SK-N-SH (cell line): ENCODE results near the gene CSNK1E. TPM values are rescaled to one million over a fixed set of nuclear protein-coding genes. Genes with fewer than 3 reads are reported as not detected.

Experiments used
- CTCF ChIA-PET: fragments of 300-600, 350-600 bp; formaldehyde crosslinking; extraction: SDS; loops from one replicate; lab custom pipeline; 2021; lab: Yijun Ruan, JAX
- POLR2A ChIA-PET: fragments of 350-600 bp; sonication (Branson Sonifier 250); formaldehyde crosslinking; extraction: SDS; loops from one replicate; lab custom pipeline; 2020; ENCODE audit warnings: antibody characterized with exemption, inconsistent platforms; lab: Yijun Ruan, JAX
- DNase-seq: peaks from one replicate; pipeline ENCODE4 v3.0.0; 2012
- H2AFZ ChIP-seq: fragments of 200-600 bp; sonication (generic); 2 replicates; pipeline ENCODE4 v1.8.1; 2016; ENCODE audit warnings: antibody characterized with exemption, mild to moderate bottlenecking, low read depth
- H3F3A ChIP-seq: fragments of 200-600 bp; sonication (generic); replicated peaks from 2 replicates; pipeline ENCODE3; 2016; ENCODE audit warnings: antibody characterized with exemption, mild to moderate bottlenecking; ENCODE audit not compliant: insufficient read depth
- H3K27ac ChIP-seq, 2 experiments: fragments of 200-500 bp in 1 of 2; fragments of 200-600 bp in 1 of 2; sonication (Bioruptor generic) in 1 of 2; sonication (generic), shearing (Covaris generic) in 1 of 2; 2 replicates each; pipeline versions ENCODE4 v1.5.1 to v1.6.1; 2014 to 2016; ENCODE audit warnings: low read depth in 2 of 2, inconsistent platforms in 1 of 2, low read length in 1 of 2, mild to moderate bottlenecking in 1 of 2, mixed read lengths in 1 of 2
- H3K27me3 ChIP-seq: fragments of 200-600 bp; sonication (generic), shearing (Covaris generic); 2 replicates; pipeline ENCODE4 v1.6.1; 2016; ENCODE audit warnings: mixed run types; ENCODE audit not compliant: insufficient read depth
- H3K36me3 ChIP-seq, 2 experiments: fragments of 200-500 bp in 1 of 2; fragments of 200-600 bp in 1 of 2; sonication (Bioruptor generic) in 1 of 2; sonication (generic) in 1 of 2; replicated peaks in 1 of 2; 2 replicates each; pipeline versions ENCODE3 to v1.5.1; 2014 to 2016; ENCODE audit warnings: low read length in 1 of 2, mild to moderate bottlenecking in 1 of 2; ENCODE audit not compliant: insufficient read depth in 2 of 2, control insufficient read depth in 1 of 2
- H3K4me1 ChIP-seq, 2 experiments: fragments of 200-500 bp in 1 of 2; fragments of 200-600 bp in 1 of 2; sonication (Bioruptor generic) in 1 of 2; sonication (generic), shearing (Covaris generic) in 1 of 2; 2 replicates each; pipeline versions ENCODE4 v1.5.1 to v1.6.1; 2014 to 2016; ENCODE audit warnings: low read depth in 1 of 2, low read length in 1 of 2, mixed run types in 1 of 2; ENCODE audit not compliant: insufficient read depth in 2 of 2, control insufficient read depth in 1 of 2
- H3K4me2 ChIP-seq: fragments of 200-600 bp; sonication (generic), shearing (Covaris generic); 2 replicates; pipeline ENCODE4 v1.6.1; 2017; ENCODE audit warnings: mixed run types
- H3K4me3 ChIP-seq, 2 experiments: fragments of 200-500 bp in 1 of 2; fragments of 200-600 bp in 1 of 2; sonication (Bioruptor generic) in 1 of 2; sonication (generic), shearing (Covaris generic) in 1 of 2; 2 replicates each; pipeline versions ENCODE4 v1.5.1 to v1.8.1; 2014 to 2016; ENCODE audit warnings: low read depth in 2 of 2, inconsistent platforms in 1 of 2, low read length in 1 of 2, mild to moderate bottlenecking in 1 of 2, mixed read lengths in 1 of 2, moderate library complexity in 1 of 2
- H3K79me2 ChIP-seq: fragments of 200-600 bp; sonication (generic); 2 replicates; pipeline ENCODE4 v1.8.1; 2017; ENCODE audit warnings: mild to moderate bottlenecking; ENCODE audit not compliant: insufficient read depth
- H3K9ac ChIP-seq: fragments of 200-600 bp; sonication (generic); 2 replicates; pipeline ENCODE4 v1.6.1; 2017; ENCODE audit warnings: mixed run types
- H3K9me2 ChIP-seq: fragments of 200-600 bp; sonication (generic); 2 replicates; pipeline ENCODE4 v1.6.1; 2017; ENCODE audit warnings: mixed run types
- H3K9me3 ChIP-seq: fragments of 200-600 bp; sonication (generic); 2 replicates; pipeline ENCODE4 v1.6.1; 2017; ENCODE audit warnings: mixed run types, mild to moderate bottlenecking, moderate library complexity
- H4K20me1 ChIP-seq: fragments of 200-600 bp; sonication (generic); 2 replicates; pipeline ENCODE4 v1.6.1; 2017; ENCODE audit warnings: mild to moderate bottlenecking, mixed run types; ENCODE audit not compliant: insufficient read depth
- CHD2 ChIP-seq: fragments of 150-350 bp; IDR thresholded peaks from 2 replicates; pipeline ENCODE4 v1.6.1; 2018; ENCODE audit warnings: low read length; ENCODE audit not compliant: partially characterized antibody
- EP300 ChIP-seq, 2 experiments: IDR thresholded peaks; 2 replicates each; pipeline versions ENCODE4 v1.4.0 to v1.6.1; 2012; ENCODE audit warnings: borderline replicate concordance in 1 of 2, low read depth in 1 of 2, low read length in 1 of 2
- EZH2phosphoT487 ChIP-seq: fragments of 200-600 bp; sonication (generic); IDR thresholded peaks from 2 replicates; pipeline ENCODE4 v1.6.1; 2017; ENCODE audit warnings: low read depth, mixed run types, mild to moderate bottlenecking, antibody characterized with exemption, moderate library complexity, borderline replicate concordance
- FOXM1 ChIP-seq: IDR thresholded peaks from 2 replicates; pipeline ENCODE4 v1.4.0; 2012; ENCODE audit warnings: low read depth, mild to moderate bottlenecking
- GABPA ChIP-seq: IDR thresholded peaks from 2 replicates; pipeline ENCODE4 v1.4.0; 2012; ENCODE audit warnings: low read depth, mild to moderate bottlenecking
- GATA2 ChIP-seq: sonication (generic); formaldehyde crosslinking; IDR thresholded peaks from 2 replicates; pipeline ENCODE4 v1.5.0; 2020; ENCODE audit warnings: mild to moderate bottlenecking, missing genetic modification reagents
- MEF2A ChIP-seq: IDR thresholded peaks from 2 replicates; pipeline ENCODE4 v1.4.0; 2012; ENCODE audit warnings: low read depth, borderline replicate concordance
- POLR2AphosphoS5 ChIP-seq: IDR thresholded peaks from 2 replicates; pipeline ENCODE4 v1.6.1; 2012; ENCODE audit warnings: low read depth, low read length
- RAD21 ChIP-seq: IDR thresholded peaks from 2 replicates; pipeline ENCODE4 v1.6.1; 2012; ENCODE audit warnings: mild to moderate bottlenecking, low read length
- RCOR1 ChIP-seq: fragments of 150-350 bp; IDR thresholded peaks from 2 replicates; pipeline ENCODE4 v1.6.1; 2017; ENCODE audit warnings: antibody characterized with exemption, low read length
- RFX5 ChIP-seq: IDR thresholded peaks from 2 replicates; pipeline ENCODE4 v1.6.1; 2012; ENCODE audit warnings: mild to moderate bottlenecking, improper control_type of control experiment, low read length
- RXRA ChIP-seq: IDR thresholded peaks from 2 replicates; pipeline ENCODE4 v1.4.0; 2012; ENCODE audit warnings: low read depth, mild to moderate bottlenecking, borderline replicate concordance
- SMC3 ChIP-seq: IDR thresholded peaks from 2 replicates; pipeline ENCODE4 v1.6.1; 2012; ENCODE audit warnings: low read depth, low read length, improper control_type of control experiment
- TAF1 ChIP-seq: IDR thresholded peaks from 2 replicates; pipeline ENCODE4 v1.6.1; 2012; ENCODE audit warnings: low read depth, mild to moderate bottlenecking, low read length, moderate library complexity, borderline replicate concordance
- TCF12 ChIP-seq: IDR thresholded peaks from 2 replicates; pipeline ENCODE4 v1.4.0; 2012
- TEAD4 ChIP-seq: IDR thresholded peaks from 2 replicates; pipeline ENCODE4 v1.4.0; 2012; ENCODE audit warnings: mild to moderate bottlenecking, borderline replicate concordance; ENCODE audit not compliant: insufficient read depth
- WGBS: methylation state at CpG from one replicate; pipeline ENCODE4 v1.1.6; 2017; ENCODE audit warnings: low lambda C conversion rate; 5-methylcytosine and 5-hydroxymethylcytosine counted together
- polyA plus RNA-seq, 3 experiments: library from polyadenylated mRNA; depleted of rRNA; stranded (reverse); fragments of >200 nt; gene quantifications; 2 replicates each; pipeline ENCODE4 v1.2.3, GENCODE V29; 2012
- TF ChIP-seq, protein P1 (sequence below): fragments of 200-600 bp; sonication (generic); IDR thresholded peaks from 2 replicates; pipeline ENCODE4 v1.6.1; 2017; ENCODE audit warnings: antibody characterized with exemption, mild to moderate bottlenecking, moderate library complexity
- TF ChIP-seq, protein P2 (sequence below): fragments of 150-350 bp; IDR thresholded peaks from 2 replicates; pipeline ENCODE4 v1.6.1; 2016; ENCODE audit warnings: mild to moderate bottlenecking, low read depth, low read length
- TF ChIP-seq, protein P3 (sequence below): IDR thresholded peaks from 2 replicates; pipeline ENCODE4 v1.4.0; 2012; ENCODE audit warnings: low read depth, borderline replicate concordance
- TF ChIP-seq, protein P4 (sequence below): IDR thresholded peaks from 2 replicates; pipeline ENCODE4 v1.4.0; 2012; ENCODE audit warnings: low read depth, borderline replicate concordance
- TF ChIP-seq, protein P5 (sequence below): IDR thresholded peaks from 2 replicates; pipeline ENCODE4; 2012

Gene CSNK1E
- polyA plus RNA-seq, 1 of the 3 experiments (the other 2 are of a cell fraction): 130 TPM

DNA sequence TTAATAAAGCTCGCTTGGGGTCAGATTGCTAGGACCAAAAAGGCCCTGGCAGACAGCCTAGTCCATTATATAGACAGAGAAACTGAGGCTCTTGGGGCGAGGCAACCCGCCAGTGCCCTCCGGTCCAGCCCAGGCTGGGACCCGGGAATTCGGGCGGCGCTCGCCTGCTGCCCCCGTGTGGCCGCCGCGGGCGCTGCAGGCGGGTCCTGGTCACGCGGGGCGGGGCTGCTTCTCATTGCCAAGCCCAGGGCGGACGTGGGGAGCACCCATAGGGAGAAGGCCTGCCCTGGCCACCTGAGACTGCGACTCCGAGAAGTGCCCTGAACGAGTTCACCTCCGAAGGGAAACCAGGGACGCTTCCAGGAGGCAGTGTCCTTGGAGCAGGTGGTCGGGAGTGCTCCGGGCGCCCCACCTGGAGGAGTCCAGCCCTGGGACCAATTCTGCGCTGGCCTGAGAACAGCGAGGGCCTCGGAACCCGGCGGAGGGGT, 36.0 kb upstream of the CSNK1E start:
- Histone ChIP-seq H2AFZ (no peak overlapping the region), H3F3A (no peaks in the 10 kb centered on the region), H3K4me2 (no peak overlapping the region), H3K4me1 (no peaks in the 10 kb centered on the region), H3K79me2 (no peaks in the 10 kb centered on the region), H4K20me1 (no peaks in the 10 kb centered on the region)
- TF ChIP-seq, protein P1, sequence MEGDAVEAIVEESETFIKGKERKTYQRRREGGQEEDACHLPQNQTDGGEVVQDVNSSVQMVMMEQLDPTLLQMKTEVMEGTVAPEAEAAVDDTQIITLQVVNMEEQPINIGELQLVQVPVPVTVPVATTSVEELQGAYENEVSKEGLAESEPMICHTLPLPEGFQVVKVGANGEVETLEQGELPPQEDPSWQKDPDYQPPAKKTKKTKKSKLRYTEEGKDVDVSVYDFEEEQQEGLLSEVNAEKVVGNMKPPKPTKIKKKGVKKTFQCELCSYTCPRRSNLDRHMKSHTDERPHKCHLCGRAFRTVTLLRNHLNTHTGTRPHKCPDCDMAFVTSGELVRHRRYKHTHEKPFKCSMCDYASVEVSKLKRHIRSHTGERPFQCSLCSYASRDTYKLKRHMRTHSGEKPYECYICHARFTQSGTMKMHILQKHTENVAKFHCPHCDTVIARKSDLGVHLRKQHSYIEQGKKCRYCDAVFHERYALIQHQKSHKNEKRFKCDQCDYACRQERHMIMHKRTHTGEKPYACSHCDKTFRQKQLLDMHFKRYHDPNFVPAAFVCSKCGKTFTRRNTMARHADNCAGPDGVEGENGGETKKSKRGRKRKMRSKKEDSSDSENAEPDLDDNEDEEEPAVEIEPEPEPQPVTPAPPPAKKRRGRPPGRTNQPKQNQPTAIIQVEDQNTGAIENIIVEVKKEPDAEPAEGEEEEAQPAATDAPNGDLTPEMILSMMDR: peak; percentile 75
- TF ChIP-seq TAF1 (no peak), SMC3 (peak; percentile 63), MEF2A (no peak), RXRA (no peak), EP300 (IDR thresholded peaks at IDR 0.05; ENCODE audit: borderline replicate concordance in 1 of 2, low read depth in 1 of 2, low read length in 1 of 2) (no peak), RCOR1 (no peak), RAD21 (peak; percentile 72), POLR2AphosphoS5 (no peak), TCF12 (no peak), GABPA (no peak)
- TF ChIP-seq, all 33 proteins: peak for 3
- no peaks in the 10 kb centered on the region for H3K9me2 ChIP-seq
- peak; percentile 88 for DNase-seq
- ChIA-PET CTCF (interaction anchor here (0.7 to 5.4 kb wide), 4 partner anchors 21 to 302 kb away, joined by 3 to 19 read pairs (median 4); no protein-coding TSS in a partner anchor), POLR2A (no interaction called here)
- no peaks in the 10 kb centered on the region for H3K9me3 ChIP-seq
- no peaks in the 10 kb centered on the region for H3K27me3 ChIP-seq
- WGBS: 38% methylated on average over 16 of the region's 33 CpGs
- H3K27ac ChIP-seq: no peak overlapping the region
- H3K4me3 ChIP-seq: no peak overlapping the region; a peak in 1 of 4 replicates
- H3K36me3 ChIP-seq: no peaks in the 10 kb centered on the region
- H3K9ac ChIP-seq: no peak overlapping the region

DNA sequence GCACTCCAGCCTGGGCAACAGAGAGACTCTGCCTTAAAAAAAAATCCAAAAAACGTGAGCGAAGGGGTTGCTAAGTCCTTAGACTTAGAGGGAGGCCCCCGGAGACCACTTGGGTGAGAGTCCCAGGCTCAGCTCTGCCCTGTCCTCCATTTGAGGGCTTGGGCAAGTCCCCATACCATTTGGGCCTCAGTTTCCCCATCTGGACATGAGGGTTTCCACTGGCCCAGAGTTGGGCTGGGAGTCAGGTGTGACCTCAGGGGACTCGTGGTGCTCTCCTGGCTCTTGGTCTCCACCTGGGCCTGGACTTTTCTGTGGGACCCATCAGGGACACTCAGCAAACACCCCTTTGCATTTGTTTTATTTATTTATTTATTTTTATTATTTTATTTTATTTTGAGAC, 35.2 kb upstream of the CSNK1E start:
- no peak overlapping the region for H3K4me3 ChIP-seq
- no peaks in the 10 kb centered on the region for H4K20me1 ChIP-seq
- no peaks in the 10 kb centered on the region for H3K4me1 ChIP-seq
- no peaks in the 10 kb centered on the region for H3K27me3 ChIP-seq
- no peaks in the 10 kb centered on the region for H3K9me2 ChIP-seq
- ChIA-PET CTCF (interaction anchor here (0.7 to 5.4 kb wide), 4 partner anchors 20 to 302 kb away, joined by 3 to 19 read pairs (median 4); no protein-coding TSS in a partner anchor), POLR2A (no interaction called here)
- H3K79me2 ChIP-seq: no peaks in the 10 kb centered on the region
- H3K9ac ChIP-seq: no peak overlapping the region
- H3F3A ChIP-seq: no peaks in the 10 kb centered on the region
- DNase-seq: no peak
- no peak overlapping the region for H3K4me2 ChIP-seq
- no peaks in the 10 kb centered on the region for H3K36me3 ChIP-seq
- no peaks in the 10 kb centered on the region for H3K9me3 ChIP-seq
- WGBS: 77% methylated on average over 4 of the region's 4 CpGs
- H3K27ac ChIP-seq: no peak overlapping the region
- no peak overlapping the region for H2AFZ ChIP-seq
- TF ChIP-seq FOXM1 (no peak), EP300 (IDR thresholded peaks at IDR 0.05; ENCODE audit: borderline replicate concordance in 1 of 2, low read depth in 1 of 2, low read length in 1 of 2) (no peak), TEAD4 (no peak), GATA2 (CRISPR knock-in tag) (no peak), RXRA (no peak), RAD21 (no peak), CHD2 (no peak), EZH2phosphoT487 (no peak), TAF1 (no peak), RFX5 (no peak), GABPA (no peak), SMC3 (no peak)
- TF ChIP-seq, protein P2, sequence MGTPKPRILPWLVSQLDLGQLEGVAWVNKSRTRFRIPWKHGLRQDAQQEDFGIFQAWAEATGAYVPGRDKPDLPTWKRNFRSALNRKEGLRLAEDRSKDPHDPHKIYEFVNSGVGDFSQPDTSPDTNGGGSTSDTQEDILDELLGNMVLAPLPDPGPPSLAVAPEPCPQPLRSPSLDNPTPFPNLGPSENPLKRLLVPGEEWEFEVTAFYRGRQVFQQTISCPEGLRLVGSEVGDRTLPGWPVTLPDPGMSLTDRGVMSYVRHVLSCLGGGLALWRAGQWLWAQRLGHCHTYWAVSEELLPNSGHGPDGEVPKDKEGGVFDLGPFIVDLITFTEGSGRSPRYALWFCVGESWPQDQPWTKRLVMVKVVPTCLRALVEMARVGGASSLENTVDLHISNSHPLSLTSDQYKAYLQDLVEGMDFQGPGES: no peak
- TF ChIP-seq, protein P3, sequence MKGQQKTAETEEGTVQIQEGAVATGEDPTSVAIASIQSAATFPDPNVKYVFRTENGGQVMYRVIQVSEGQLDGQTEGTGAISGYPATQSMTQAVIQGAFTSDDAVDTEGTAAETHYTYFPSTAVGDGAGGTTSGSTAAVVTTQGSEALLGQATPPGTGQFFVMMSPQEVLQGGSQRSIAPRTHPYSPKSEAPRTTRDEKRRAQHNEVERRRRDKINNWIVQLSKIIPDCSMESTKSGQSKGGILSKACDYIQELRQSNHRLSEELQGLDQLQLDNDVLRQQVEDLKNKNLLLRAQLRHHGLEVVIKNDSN: no peak
- TF ChIP-seq, protein P4, sequence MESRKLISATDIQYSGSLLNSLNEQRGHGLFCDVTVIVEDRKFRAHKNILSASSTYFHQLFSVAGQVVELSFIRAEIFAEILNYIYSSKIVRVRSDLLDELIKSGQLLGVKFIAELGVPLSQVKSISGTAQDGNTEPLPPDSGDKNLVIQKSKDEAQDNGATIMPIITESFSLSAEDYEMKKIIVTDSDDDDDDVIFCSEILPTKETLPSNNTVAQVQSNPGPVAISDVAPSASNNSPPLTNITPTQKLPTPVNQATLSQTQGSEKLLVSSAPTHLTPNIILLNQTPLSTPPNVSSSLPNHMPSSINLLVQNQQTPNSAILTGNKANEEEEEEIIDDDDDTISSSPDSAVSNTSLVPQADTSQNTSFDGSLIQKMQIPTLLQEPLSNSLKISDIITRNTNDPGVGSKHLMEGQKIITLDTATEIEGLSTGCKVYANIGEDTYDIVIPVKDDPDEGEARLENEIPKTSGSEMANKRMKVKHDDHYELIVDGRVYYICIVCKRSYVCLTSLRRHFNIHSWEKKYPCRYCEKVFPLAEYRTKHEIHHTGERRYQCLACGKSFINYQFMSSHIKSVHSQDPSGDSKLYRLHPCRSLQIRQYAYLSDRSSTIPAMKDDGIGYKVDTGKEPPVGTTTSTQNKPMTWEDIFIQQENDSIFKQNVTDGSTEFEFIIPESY: no peak
- TF ChIP-seq, protein P5, sequence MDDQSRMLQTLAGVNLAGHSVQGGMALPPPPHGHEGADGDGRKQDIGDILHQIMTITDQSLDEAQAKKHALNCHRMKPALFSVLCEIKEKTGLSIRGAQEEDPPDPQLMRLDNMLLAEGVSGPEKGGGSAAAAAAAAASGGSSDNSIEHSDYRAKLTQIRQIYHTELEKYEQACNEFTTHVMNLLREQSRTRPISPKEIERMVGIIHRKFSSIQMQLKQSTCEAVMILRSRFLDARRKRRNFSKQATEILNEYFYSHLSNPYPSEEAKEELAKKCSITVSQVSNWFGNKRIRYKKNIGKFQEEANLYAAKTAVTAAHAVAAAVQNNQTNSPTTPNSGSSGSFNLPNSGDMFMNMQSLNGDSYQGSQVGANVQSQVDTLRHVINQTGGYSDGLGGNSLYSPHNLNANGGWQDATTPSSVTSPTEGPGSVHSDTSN: no peak
